ENCODE measurements around the gene TCF23. TPM values are rescaled to one million over a fixed set of nuclear protein-coding genes. Genes with fewer than 3 reads are reported as not detected.
"Not testable (repeated sequence)": the region's sequence is repeated elsewhere in the genome, so short reads cannot be mapped to it uniquely, and the experiment has no call there.

The TCF23 gene
- total RNA-seq, 8 experiments from 2014 or later, result 0.09 to 0.66 (median 0.23) TPM; not detected in 2

GRCh38 chr2:27186613-27187345 is 38.0 kb downstream of the TCF23 start:
- in situ Hi-C loops (cut with MboI; ENCODE audit: low pct_unique_long_range_greater_than_20kb in 2 of 9, low sequenced_read_pairs in 9 of 9, unreplicated experiment in 9 of 9), result loop anchor here in 1 of 9 experiments (25.0 kb wide), 1 partner anchor 224 kb away; the partner anchor contains the start of gene MAPRE3
- 10 to 86% (median 56%) methylated on average over 1 to 4 of the region's 6 CpGs; no CpG with 5 or more reads in 5 of the 10 experiments for WGBS, 10 experiments

GRCh38 chr2:27189989-27190388 is 41.2 kb downstream of the TCF23 start:
- no peak for ATAC-seq (replicated peaks in 6 of 8)
- WGBS, 10 experiments, result 58 to 93% (median 79%) methylated on average over 2 to 7 of the region's 8 CpGs; no CpG with 5 or more reads in 1 of the 10 experiments
- in situ Hi-C loops (cut with MboI; ENCODE audit: low pct_unique_long_range_greater_than_20kb in 2 of 9, low sequenced_read_pairs in 9 of 9, unreplicated experiment in 9 of 9), result loop anchor here in 1 of 9 experiments (25.0 kb wide), 1 partner anchor 228 kb away; the partner anchor contains the start of gene MAPRE3
- Histone ChIP-seq H3K4me3 (no peak overlapping the region), H3K4me1 (replicated peaks in 1 of 2) (no peaks in the 10 kb centered on the region), H3K27ac (no peak overlapping the region)

More at GRCh38 chr2:27186613-27187345, 38.0 kb downstream of the TCF23 start:
- Histone ChIP-seq H3K4me1 (replicated peaks in 1 of 2) (no peaks in the 10 kb centered on the region), H3K27ac (no peak overlapping the region), H3K4me3 (no peak overlapping the region)
- no peak for ATAC-seq (replicated peaks in 6 of 8)

GRCh38 chr2:27191070-27191829 is 42.4 kb downstream of the TCF23 start:
- Histone ChIP-seq H3K4me1 (replicated peaks in 1 of 2) (no peaks in the 10 kb centered on the region), H3K27ac (no peak overlapping the region), H3K4me3 (no peak overlapping the region)
- in situ Hi-C loops (cut with MboI; ENCODE audit: low pct_unique_long_range_greater_than_20kb in 2 of 9, low sequenced_read_pairs in 9 of 9, unreplicated experiment in 9 of 9), result loop anchor here in 1 of 9 experiments (25.0 kb wide), 1 partner anchor 229 kb away; the partner anchor contains the start of gene MAPRE3
- 7 to 60% (median 22%) methylated on average over 1 to 8 of the region's 8 CpGs; no CpG with 5 or more reads in 1 of the 10 experiments for WGBS, 10 experiments
- peak; percentile 75 to 99 (median 90) for ATAC-seq (replicated peaks in 6 of 8)

GRCh38 chr2:27194538-27195354 is 45.9 kb downstream of the TCF23 start:
- 54 to 97% (median 76%) methylated on average over 3 to 15 of the region's 17 CpGs for WGBS, 10 experiments
- Histone ChIP-seq H3K4me1 (replicated peaks in 1 of 2) (no peaks in the 10 kb centered on the region), H3K4me3 (no peak overlapping the region), H3K27ac (no peak overlapping the region)
- in situ Hi-C loops (cut with MboI; ENCODE audit: low pct_unique_long_range_greater_than_20kb in 2 of 9, low sequenced_read_pairs in 9 of 9, unreplicated experiment in 9 of 9), result loop anchor here in 1 of 9 experiments (25.0 kb wide), 1 partner anchor 232 kb away; the partner anchor contains the start of gene MAPRE3
- no peak for ATAC-seq (replicated peaks in 6 of 8)

GRCh38 chr2:27195799-27196198 is 47.0 kb downstream of the TCF23 start:
- not testable (repeated sequence) for ATAC-seq (replicated peaks in 6 of 8); H3K4me1 ChIP-seq (replicated peaks in 1 of 2); H3K4me3 ChIP-seq; H3K27ac ChIP-seq
- in situ Hi-C loops (cut with MboI; ENCODE audit: low pct_unique_long_range_greater_than_20kb in 2 of 9, low sequenced_read_pairs in 9 of 9, unreplicated experiment in 9 of 9), result loop anchor here in 1 of 9 experiments (25.0 kb wide), 1 partner anchor 233 kb away; the partner anchor contains the start of gene MAPRE3
- 100% methylated on average over 1 of the region's 3 CpGs; no CpG with 5 or more reads in 8 of the 10 experiments for WGBS, 10 experiments

- H3K4me3 ChIP-seq; H3K27ac ChIP-seq; H3K4me1 ChIP-seq (replicated peaks in 1 of 2); ATAC-seq (replicated peaks in 6 of 8): not testable (repeated sequence)
- in situ Hi-C loops (cut with MboI; ENCODE audit: low pct_unique_long_range_greater_than_20kb in 2 of 9, low sequenced_read_pairs in 9 of 9, unreplicated experiment in 9 of 9), result loop anchor here in 1 of 9 experiments (25.0 kb wide), 1 partner anchor 236 kb away; the partner anchor contains the start of gene MAPRE3
- WGBS, 10 experiments, result 80 to 100% (median 100%) methylated on average over 1 to 3 of the region's 3 CpGs; no CpG with 5 or more reads in 3 of the 10 experiments
These were observed 49.3 kb downstream of the TCF23 start for GRCh38 chr2:27198068-27198467.

GRCh38 chr2:27198627-27199026 is 49.8 kb downstream of the TCF23 start:
- in situ Hi-C loops (cut with MboI; ENCODE audit: low pct_unique_long_range_greater_than_20kb in 2 of 9, low sequenced_read_pairs in 9 of 9, unreplicated experiment in 9 of 9), result loop anchor here in 1 of 9 experiments (25.0 kb wide), 1 partner anchor 236 kb away; the partner anchor contains the start of gene MAPRE3
- H3K4me1 ChIP-seq (replicated peaks in 1 of 2), result no peaks in the 10 kb centered on the region
- 70 to 100% (median 80%) methylated on average over 1 to 2 of the region's 2 CpGs; no CpG with 5 or more reads in 5 of the 10 experiments for WGBS, 10 experiments
- H3K27ac ChIP-seq, result no peak overlapping the region
- no peak for ATAC-seq (replicated peaks in 6 of 8)
- H3K4me3 ChIP-seq, result no peak overlapping the region

- Histone ChIP-seq H3K4me3 (no peak overlapping the region), H3K27ac (no peak overlapping the region), H3K4me1 (replicated peaks in 1 of 2) (no peaks in the 10 kb centered on the region)
- WGBS, 10 experiments, result 50 to 100% (median 100%) methylated on average over 1 to 2 of the region's 2 CpGs; no CpG with 5 or more reads in 3 of the 10 experiments
- in situ Hi-C loops (cut with MboI; ENCODE audit: low pct_unique_long_range_greater_than_20kb in 2 of 9, low sequenced_read_pairs in 9 of 9, unreplicated experiment in 9 of 9), result loop anchor here in 1 of 9 experiments (25.0 kb wide), 1 partner anchor 237 kb away; the partner anchor contains the start of gene MAPRE3
- ATAC-seq (replicated peaks in 6 of 8), result no peak
These were observed 50.4 kb downstream of the TCF23 start for GRCh38 chr2:27199241-27199640.

- 29 to 97% (median 85%) methylated on average over 1 to 4 of the region's 7 CpGs; no CpG with 5 or more reads in 6 of the 10 experiments for WGBS, 10 experiments
- Histone ChIP-seq H3K27ac (no peak overlapping the region), H3K4me1 (replicated peaks in 1 of 2) (no peaks in the 10 kb centered on the region), H3K4me3 (no peak overlapping the region)
- in situ Hi-C loops (cut with MboI; ENCODE audit: low pct_unique_long_range_greater_than_20kb in 2 of 9, low sequenced_read_pairs in 9 of 9, unreplicated experiment in 9 of 9), result loop anchor here in 2 of 9 experiments (10.0 to 25.0 kb wide), 2 partner anchors 107 to 114 kb away; partner anchors contain the start of genes EMILIN1 (in 1 of the 2) and KHK (in 1 of the 2)
- ATAC-seq (replicated peaks in 6 of 8), result no peak
These were observed 52.9 kb downstream of the TCF23 start for GRCh38 chr2:27201675-27202074.

- Histone ChIP-seq H3K4me1 (replicated peaks in 1 of 2) (no peaks in the 10 kb centered on the region), H3K27ac (no peak overlapping the region), H3K4me3 (no peak overlapping the region)
- in situ Hi-C loops (cut with MboI; ENCODE audit: low pct_unique_long_range_greater_than_20kb in 2 of 9, low sequenced_read_pairs in 9 of 9, unreplicated experiment in 9 of 9), result loop anchor here in 2 of 9 experiments (10.0 to 25.0 kb wide), 2 partner anchors 108 to 116 kb away; partner anchors contain the start of genes EMILIN1 (in 1 of the 2) and KHK (in 1 of the 2)
- no peak for ATAC-seq (replicated peaks in 6 of 8)
- 75 to 100% (median 89%) methylated on average over 1 to 2 of the region's 2 CpGs; no CpG with 5 or more reads in 6 of the 10 experiments for WGBS, 10 experiments
These were observed 54.0 kb downstream of the TCF23 start for GRCh38 chr2:27202854-27203253.

- H3K4me1 ChIP-seq (replicated peaks in 1 of 2), result no peaks in the 10 kb centered on the region
- in situ Hi-C loops (cut with MboI; ENCODE audit: low pct_unique_long_range_greater_than_20kb in 2 of 9, low sequenced_read_pairs in 9 of 9, unreplicated experiment in 9 of 9), result loop anchor here in 2 of 9 experiments (10.0 to 25.0 kb wide), 2 partner anchors 109 to 116 kb away; partner anchors contain the start of genes EMILIN1 (in 1 of the 2) and KHK (in 1 of the 2)
These were observed 54.9 kb downstream of the TCF23 start for GRCh38 chr2:27203741-27204140.

More at GRCh38 chr2:27203741-27204140, 54.9 kb downstream of the TCF23 start:
- no peak for ATAC-seq (replicated peaks in 6 of 8)
- Histone ChIP-seq H3K4me3 (no peak overlapping the region), H3K27ac (no peak overlapping the region)
- WGBS, 10 experiments, result 75 to 100% (median 100%) methylated on average over 1 to 2 of the region's 9 CpGs; no CpG with 5 or more reads in 5 of the 10 experiments

Measured in motor neuron (in vitro differentiated cells).